WTC11 (cell line): ENCODE measurements around the gene HDHD2. TPM values are rescaled to one million over a fixed set of nuclear protein-coding genes. Genes with fewer than 3 reads are reported as not detected.

Experiments used
- ATAC-seq: fragments of 200-7000 bp; cut with Tn5 transposase; 2 replicates; pipeline ENCODE4 v1.10.0; 2021; ENCODE audit warnings: mild to moderate bottlenecking, moderate library complexity
- CTCF ChIA-PET: fragments of 300-600 bp; sonication (Branson Sonifier 250); formaldehyde crosslinking; loops from one replicate; lab custom pipeline; 2021; ENCODE audit warnings: antibody characterized with exemption; lab: Charles Lee
- POLR2A ChIA-PET: fragments of 350-600 bp; sonication (Branson Sonifier 250); formaldehyde crosslinking; loops from one replicate; lab custom pipeline; 2021; ENCODE audit warnings: antibody characterized with exemption; lab: Charles Lee
- DNase-seq: peaks from one replicate; pipeline ENCODE4 v3.0.0; 2021; ENCODE audit warnings: low spot score
- H3K27ac Mint-ChIP-seq: 2 replicates; pipeline ENCODE4 v1.8.0; 2021; ENCODE audit warnings: mixed read lengths
- H3K27me3 Mint-ChIP-seq: 2 replicates; pipeline ENCODE4 v1.8.0; 2021; ENCODE audit warnings: low read depth, mild to moderate bottlenecking, moderate library complexity, mixed read lengths
- H3K36me3 Mint-ChIP-seq: 2 replicates; pipeline ENCODE4 v1.8.0; 2021; ENCODE audit warnings: mixed read lengths
- H3K4me1 Mint-ChIP-seq: 2 replicates; pipeline ENCODE4 v1.8.0; 2022; ENCODE audit warnings: mixed read lengths
- H3K4me3 Mint-ChIP-seq: 2 replicates; pipeline ENCODE4 v1.8.0; 2021; ENCODE audit warnings: mild to moderate bottlenecking, moderate library complexity, mixed read lengths
- H3K9me3 Mint-ChIP-seq: 2 replicates; pipeline ENCODE4 v1.8.0; 2021; ENCODE audit warnings: mixed read lengths
- FOXJ3 ChIP-seq: sonication (generic); formaldehyde crosslinking; IDR thresholded peaks from 2 replicates; pipeline ENCODE4 v1.9.0; 2021; ENCODE audit warnings: missing genetic modification reagents, mild to moderate bottlenecking, borderline replicate concordance
- GABPB1 ChIP-seq: sonication (generic); formaldehyde crosslinking; IDR thresholded peaks from 2 replicates; pipeline ENCODE4 v1.8.1; 2023; ENCODE audit warnings: mild to moderate bottlenecking, missing genetic modification reagents
- HMGA2 ChIP-seq: fragments of 250-450 bp; sonication (Bioruptor Pico); IDR thresholded peaks from 2 replicates; pipeline ENCODE4 v1.4.0; 2021; ENCODE audit warnings: mild to moderate bottlenecking, moderate library complexity
- JUN ChIP-seq: sonication (generic); formaldehyde crosslinking; IDR thresholded peaks from 2 replicates; pipeline ENCODE4 v1.8.0; 2023; ENCODE audit warnings: mild to moderate bottlenecking, missing genetic modification reagents
- MYBL2 ChIP-seq: sonication (generic); formaldehyde crosslinking; IDR thresholded peaks from 2 replicates; pipeline ENCODE4 v1.8.1; 2023; ENCODE audit warnings: mild to moderate bottlenecking, moderate library complexity, missing genetic modification reagents
- NR3C1 ChIP-seq: sonication (generic); formaldehyde crosslinking; conservative IDR thresholded peaks from 2 replicates; pipeline ENCODE4 v1.8.1; 2023; ENCODE audit warnings: low read depth, mild to moderate bottlenecking, missing genetic modification reagents
- OVOL2 ChIP-seq: fragments of 250-450 bp; sonication (Bioruptor Pico); IDR thresholded peaks from 2 replicates; pipeline ENCODE4 v1.9.0; 2021; ENCODE audit warnings: mild to moderate bottlenecking, borderline replicate concordance
- PRRX2 ChIP-seq: fragments of 250-450 bp; sonication (Bioruptor Pico); IDR thresholded peaks from 2 replicates; pipeline ENCODE4 v1.8.0; 2021; ENCODE audit warnings: mild to moderate bottlenecking
- SMAD4 ChIP-seq: sonication (generic); formaldehyde crosslinking; IDR thresholded peaks from 2 replicates; pipeline ENCODE4 v1.8.0; 2022; ENCODE audit warnings: mild to moderate bottlenecking, missing genetic modification reagents
- ZNF671 ChIP-seq: fragments of 250-450 bp; sonication (Bioruptor Pico); IDR thresholded peaks from 2 replicates; pipeline ENCODE4 v1.8.0; 2021; ENCODE audit warnings: mild to moderate bottlenecking
- total RNA-seq: library from RNA; stranded (reverse); gene quantifications from 3 replicates; pipeline ENCODE4 v1.2.3, GENCODE V29; 2021
- TF ChIP-seq, protein P1 (sequence below): sonication (generic); formaldehyde crosslinking; IDR thresholded peaks from 2 replicates; pipeline ENCODE4 v1.8.0; 2022; ENCODE audit warnings: mild to moderate bottlenecking, missing genetic modification reagents
- TF ChIP-seq, protein P2 (sequence below): sonication (generic); formaldehyde crosslinking; IDR thresholded peaks from 2 replicates; pipeline ENCODE4 v1.8.1; 2023; ENCODE audit warnings: mild to moderate bottlenecking, missing genetic modification reagents, borderline replicate concordance
- TF ChIP-seq, protein P3 (sequence below): sonication (generic); formaldehyde crosslinking; IDR thresholded peaks from 2 replicates; pipeline ENCODE4 v1.8.1; 2023; ENCODE audit warnings: mild to moderate bottlenecking, missing genetic modification reagents, moderate library complexity
- TF ChIP-seq, protein P4 (sequence below): sonication (generic); formaldehyde crosslinking; IDR thresholded peaks from 2 replicates; pipeline ENCODE4 v1.8.0; 2023; ENCODE audit warnings: missing genetic modification reagents, mild to moderate bottlenecking, borderline replicate concordance

HDHD2 gene
- total RNA-seq, 1 experiment from 2014 or later, result 42.1 TPM

DNA sequence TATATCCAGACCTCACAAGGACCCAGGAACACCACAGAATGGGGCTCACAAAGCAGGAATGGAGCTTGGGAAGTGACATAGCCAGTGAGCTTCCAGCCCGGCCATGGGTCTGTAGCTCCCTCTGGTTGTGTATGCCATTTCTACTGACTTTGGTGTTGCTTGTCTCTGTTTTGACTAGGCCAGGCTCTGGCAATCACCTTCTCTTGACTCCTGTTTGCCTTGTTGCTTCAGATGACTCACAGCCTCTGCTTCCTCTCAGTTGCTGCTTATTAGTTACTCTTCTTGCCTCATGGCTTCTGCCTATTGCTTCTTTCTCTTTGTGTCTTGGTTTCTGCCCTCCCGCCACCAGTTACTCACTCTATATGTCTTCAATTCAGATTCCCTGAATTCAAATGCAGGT lies 41.7 kb upstream of the HDHD2 start:
- DNase-seq, result no peak
- peaks cover 6% of the 10 kb centered on the region for H3K27me3 Mint-ChIP-seq
- ATAC-seq, result no peak
- no peak overlapping the region for H3K27ac Mint-ChIP-seq
- no peak overlapping the region for H3K4me3 Mint-ChIP-seq
- ChIA-PET POLR2A (no interaction called here), CTCF (interaction anchor here (1.9 kb wide), 1 partner anchor 13 kb away, joined by 11 read pairs; no protein-coding TSS in a partner anchor)
- TF ChIP-seq SMAD4 (CRISPR knock-in tag), result no peak
- TF ChIP-seq, protein P1, sequence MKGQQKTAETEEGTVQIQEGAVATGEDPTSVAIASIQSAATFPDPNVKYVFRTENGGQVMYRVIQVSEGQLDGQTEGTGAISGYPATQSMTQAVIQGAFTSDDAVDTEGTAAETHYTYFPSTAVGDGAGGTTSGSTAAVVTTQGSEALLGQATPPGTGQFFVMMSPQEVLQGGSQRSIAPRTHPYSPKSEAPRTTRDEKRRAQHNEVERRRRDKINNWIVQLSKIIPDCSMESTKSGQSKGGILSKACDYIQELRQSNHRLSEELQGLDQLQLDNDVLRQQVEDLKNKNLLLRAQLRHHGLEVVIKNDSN (CRISPR knock-in tag), result no peak
- TF ChIP-seq JUN (CRISPR knock-in tag), result no peak
- no peak for TF ChIP-seq PRRX2 (CRISPR knock-in tag)
- H3K9me3 Mint-ChIP-seq, result no peaks in the 10 kb centered on the region
- no peaks in the 10 kb centered on the region for H3K4me1 Mint-ChIP-seq
- H3K36me3 Mint-ChIP-seq, result no peaks in the 10 kb centered on the region

DNA sequence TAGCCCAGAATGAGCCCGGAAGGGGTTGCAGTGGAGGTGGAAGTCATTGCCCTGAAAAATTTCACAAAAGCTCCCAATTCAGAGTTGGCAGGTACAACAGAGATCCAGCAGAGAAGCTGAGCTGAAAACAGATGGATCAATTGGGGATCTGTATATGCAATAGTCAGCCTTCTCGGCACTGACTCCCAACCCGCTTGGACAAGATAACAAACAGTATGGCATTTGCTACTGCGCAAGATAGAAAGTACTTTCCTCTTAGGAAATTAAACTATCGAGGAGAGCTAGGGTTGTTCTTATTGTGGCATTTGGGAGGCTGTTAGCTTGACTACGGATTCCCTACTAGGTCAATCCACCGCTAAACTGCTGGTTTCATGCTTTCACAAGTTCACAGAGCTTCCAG lies 37.4 kb upstream of the HDHD2 start:
- peaks cover 7% of the 10 kb centered on the region for H3K27me3 Mint-ChIP-seq
- no peak for DNase-seq
- H3K4me1 Mint-ChIP-seq, result no peaks in the 10 kb centered on the region
- CTCF ChIA-PET, result interaction anchor here (3.2 kb wide), 1 partner anchor 17 kb away, joined by 20 read pairs; no protein-coding TSS in a partner anchor
- H3K9me3 Mint-ChIP-seq, result peaks cover 30% of the 10 kb centered on the region
- no peak overlapping the region for H3K4me3 Mint-ChIP-seq
- ATAC-seq, result no peak
- H3K27ac Mint-ChIP-seq, result no peak overlapping the region
- POLR2A ChIA-PET, result no interaction called here
- H3K36me3 Mint-ChIP-seq, result peaks cover 18% of the 10 kb centered on the region
- TF ChIP-seq MYBL2 (CRISPR knock-in tag) (no peak), ZNF671 (CRISPR knock-in tag) (no peak), HMGA2 (CRISPR knock-in tag) (no peak), OVOL2 (CRISPR knock-in tag) (no peak)
- TF ChIP-seq, protein P2, sequence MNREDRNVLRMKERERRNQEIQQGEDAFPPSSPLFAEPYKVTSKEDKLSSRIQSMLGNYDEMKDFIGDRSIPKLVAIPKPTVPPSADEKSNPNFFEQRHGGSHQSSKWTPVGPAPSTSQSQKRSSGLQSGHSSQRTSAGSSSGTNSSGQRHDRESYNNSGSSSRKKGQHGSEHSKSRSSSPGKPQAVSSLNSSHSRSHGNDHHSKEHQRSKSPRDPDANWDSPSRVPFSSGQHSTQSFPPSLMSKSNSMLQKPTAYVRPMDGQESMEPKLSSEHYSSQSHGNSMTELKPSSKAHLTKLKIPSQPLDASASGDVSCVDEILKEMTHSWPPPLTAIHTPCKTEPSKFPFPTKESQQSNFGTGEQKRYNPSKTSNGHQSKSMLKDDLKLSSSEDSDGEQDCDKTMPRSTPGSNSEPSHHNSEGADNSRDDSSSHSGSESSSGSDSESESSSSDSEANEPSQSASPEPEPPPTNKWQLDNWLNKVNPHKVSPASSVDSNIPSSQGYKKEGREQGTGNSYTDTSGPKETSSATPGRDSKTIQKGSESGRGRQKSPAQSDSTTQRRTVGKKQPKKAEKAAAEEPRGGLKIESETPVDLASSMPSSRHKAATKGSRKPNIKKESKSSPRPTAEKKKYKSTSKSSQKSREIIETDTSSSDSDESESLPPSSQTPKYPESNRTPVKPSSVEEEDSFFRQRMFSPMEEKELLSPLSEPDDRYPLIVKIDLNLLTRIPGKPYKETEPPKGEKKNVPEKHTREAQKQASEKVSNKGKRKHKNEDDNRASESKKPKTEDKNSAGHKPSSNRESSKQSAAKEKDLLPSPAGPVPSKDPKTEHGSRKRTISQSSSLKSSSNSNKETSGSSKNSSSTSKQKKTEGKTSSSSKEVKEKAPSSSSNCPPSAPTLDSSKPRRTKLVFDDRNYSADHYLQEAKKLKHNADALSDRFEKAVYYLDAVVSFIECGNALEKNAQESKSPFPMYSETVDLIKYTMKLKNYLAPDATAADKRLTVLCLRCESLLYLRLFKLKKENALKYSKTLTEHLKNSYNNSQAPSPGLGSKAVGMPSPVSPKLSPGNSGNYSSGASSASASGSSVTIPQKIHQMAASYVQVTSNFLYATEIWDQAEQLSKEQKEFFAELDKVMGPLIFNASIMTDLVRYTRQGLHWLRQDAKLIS (CRISPR knock-in tag), result no peak
- TF ChIP-seq, protein P3, sequence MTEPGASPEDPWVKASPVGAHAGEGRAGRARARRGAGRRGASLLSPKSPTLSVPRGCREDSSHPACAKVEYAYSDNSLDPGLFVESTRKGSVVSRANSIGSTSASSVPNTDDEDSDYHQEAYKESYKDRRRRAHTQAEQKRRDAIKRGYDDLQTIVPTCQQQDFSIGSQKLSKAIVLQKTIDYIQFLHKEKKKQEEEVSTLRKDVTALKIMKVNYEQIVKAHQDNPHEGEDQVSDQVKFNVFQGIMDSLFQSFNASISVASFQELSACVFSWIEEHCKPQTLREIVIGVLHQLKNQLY, result no peak

DNA sequence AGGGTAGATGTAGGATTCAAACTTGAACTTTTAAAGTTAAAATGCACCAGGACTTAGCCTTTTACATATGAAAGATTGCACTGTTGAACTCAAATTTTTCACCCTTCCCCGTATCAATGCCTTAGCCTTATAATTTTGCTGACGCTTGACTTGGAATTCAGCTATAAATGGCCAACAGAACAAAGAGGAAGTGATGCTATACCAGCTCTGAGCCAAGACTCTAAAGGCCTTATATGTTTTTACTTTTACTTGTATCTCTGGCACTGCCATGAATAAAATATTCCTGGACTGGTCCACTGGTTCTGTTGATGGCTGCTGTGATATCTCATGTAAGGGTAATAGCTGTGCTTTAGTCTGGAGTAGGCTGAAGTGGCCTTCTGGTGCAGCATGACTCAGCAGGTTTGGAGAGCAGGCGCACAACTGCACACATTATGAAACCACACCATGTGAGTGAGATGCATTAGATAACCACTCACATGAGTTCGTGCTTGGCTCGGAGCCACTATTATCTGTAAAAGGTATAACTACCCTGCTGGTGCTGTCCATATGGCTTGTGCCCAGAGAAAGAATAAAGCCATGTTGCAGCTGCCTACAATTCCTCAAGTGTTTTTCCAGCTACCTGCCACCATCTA lies 34.2 kb upstream of the HDHD2 start:
- POLR2A ChIA-PET, result no interaction called here
- peaks cover 22% of the 10 kb centered on the region for H3K27me3 Mint-ChIP-seq

More for the DNA sequence above, 34.2 kb upstream of the HDHD2 start:
- TF ChIP-seq, protein P4, sequence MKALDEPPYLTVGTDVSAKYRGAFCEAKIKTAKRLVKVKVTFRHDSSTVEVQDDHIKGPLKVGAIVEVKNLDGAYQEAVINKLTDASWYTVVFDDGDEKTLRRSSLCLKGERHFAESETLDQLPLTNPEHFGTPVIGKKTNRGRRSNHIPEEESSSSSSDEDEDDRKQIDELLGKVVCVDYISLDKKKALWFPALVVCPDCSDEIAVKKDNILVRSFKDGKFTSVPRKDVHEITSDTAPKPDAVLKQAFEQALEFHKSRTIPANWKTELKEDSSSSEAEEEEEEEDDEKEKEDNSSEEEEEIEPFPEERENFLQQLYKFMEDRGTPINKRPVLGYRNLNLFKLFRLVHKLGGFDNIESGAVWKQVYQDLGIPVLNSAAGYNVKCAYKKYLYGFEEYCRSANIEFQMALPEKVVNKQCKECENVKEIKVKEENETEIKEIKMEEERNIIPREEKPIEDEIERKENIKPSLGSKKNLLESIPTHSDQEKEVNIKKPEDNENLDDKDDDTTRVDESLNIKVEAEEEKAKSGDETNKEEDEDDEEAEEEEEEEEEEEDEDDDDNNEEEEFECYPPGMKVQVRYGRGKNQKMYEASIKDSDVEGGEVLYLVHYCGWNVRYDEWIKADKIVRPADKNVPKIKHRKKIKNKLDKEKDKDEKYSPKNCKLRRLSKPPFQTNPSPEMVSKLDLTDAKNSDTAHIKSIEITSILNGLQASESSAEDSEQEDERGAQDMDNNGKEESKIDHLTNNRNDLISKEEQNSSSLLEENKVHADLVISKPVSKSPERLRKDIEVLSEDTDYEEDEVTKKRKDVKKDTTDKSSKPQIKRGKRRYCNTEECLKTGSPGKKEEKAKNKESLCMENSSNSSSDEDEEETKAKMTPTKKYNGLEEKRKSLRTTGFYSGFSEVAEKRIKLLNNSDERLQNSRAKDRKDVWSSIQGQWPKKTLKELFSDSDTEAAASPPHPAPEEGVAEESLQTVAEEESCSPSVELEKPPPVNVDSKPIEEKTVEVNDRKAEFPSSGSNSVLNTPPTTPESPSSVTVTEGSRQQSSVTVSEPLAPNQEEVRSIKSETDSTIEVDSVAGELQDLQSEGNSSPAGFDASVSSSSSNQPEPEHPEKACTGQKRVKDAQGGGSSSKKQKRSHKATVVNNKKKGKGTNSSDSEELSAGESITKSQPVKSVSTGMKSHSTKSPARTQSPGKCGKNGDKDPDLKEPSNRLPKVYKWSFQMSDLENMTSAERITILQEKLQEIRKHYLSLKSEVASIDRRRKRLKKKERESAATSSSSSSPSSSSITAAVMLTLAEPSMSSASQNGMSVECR (CRISPR knock-in tag), result no peak
- TF ChIP-seq NR3C1 (CRISPR knock-in tag) (no peak), MYBL2 (CRISPR knock-in tag) (no peak), FOXJ3 (CRISPR knock-in tag) (no peak), GABPB1 (no peak)
- TF ChIP-seq, protein P2 (CRISPR knock-in tag), result no peak
- no peak overlapping the region for H3K27ac Mint-ChIP-seq
- peaks cover 18% of the 10 kb centered on the region for H3K36me3 Mint-ChIP-seq
- H3K9me3 Mint-ChIP-seq, result peaks cover 30% of the 10 kb centered on the region
- H3K4me3 Mint-ChIP-seq, result no peak overlapping the region
- ATAC-seq (no peak), DNase-seq (no peak)
- CTCF ChIA-PET, result interaction anchor here (1.7 kb wide), 1 partner anchor 21 kb away, joined by 8 read pairs; no protein-coding TSS in a partner anchor
- H3K4me1 Mint-ChIP-seq, result peaks cover 3% of the 10 kb centered on the region
